Measurements from ENCODE around the gene SP1. TPM values are rescaled to one million over a fixed set of nuclear protein-coding genes. Genes with fewer than 3 reads are reported as not detected.

SP1 gene
- total and polyA plus RNA-seq, 2 of the 4 experiments (the other 2 are of a cell fraction): 19.7 to 53.6 TPM

- in situ Hi-C loops (cut with MboI; ENCODE audit: low sequenced_read_pairs): no loop called here
Observed at GRCh38 chr12:53347905-53348304, 32.1 kb upstream of the SP1 start.

More at GRCh38 chr12:53347905-53348304, 32.1 kb upstream of the SP1 start:
- Histone ChIP-seq H3K9me1 (ENCODE audit: insufficient read depth, low read length) (peaks cover 9% of the 10 kb centered on the region; the same call in 1 of the 2 replicates), H3K9me3 (ENCODE audit: control insufficient read depth, insufficient read depth, low read length) (no peaks in the 10 kb centered on the region), H3K27ac (ENCODE audit: insufficient read depth, low read length) (no peak overlapping the region), H3K27me3 (ENCODE audit: control insufficient read depth, insufficient read depth, low read length) (no peaks in the 10 kb centered on the region), H3K14ac (replicated peaks; ENCODE audit: low read depth, low read length) (no peak overlapping the region), H3K23ac (ENCODE audit: low read depth, low read length) (no peak overlapping the region), H3K9ac (ENCODE audit: low read depth, low read length) (no peak overlapping the region), H3K56ac (ENCODE audit: extremely low read depth, insufficient read depth, low read length) (no peak overlapping the region), H3K4me1 (ENCODE audit: control insufficient read depth, insufficient read depth, low read length) (peaks cover 7% of the 10 kb centered on the region; the same call in 1 of the 2 replicates), H2AFZ (replicated peaks; ENCODE audit: low read length, poor library complexity) (no peak overlapping the region), H3K79me1 (ENCODE audit: low read depth in 1 of 2, low read length in 2 of 2) (no peaks in the 10 kb centered on the region), H2BK120ac (ENCODE audit: low read depth, low read length) (no peak overlapping the region), H2AK5ac (ENCODE audit: low read depth, low read length) (no peak overlapping the region), H3K4me2 (ENCODE audit: low read depth, low read length) (no peak overlapping the region), H4K91ac (ENCODE audit: insufficient read depth, low read depth, low read length) (no peak overlapping the region), H4K20me1 (ENCODE audit: insufficient read depth, low read length) (no peaks in the 10 kb centered on the region), H2AK9ac (replicated peaks; ENCODE audit: low read depth, low read length, poor library complexity) (no peak overlapping the region), H4K5ac (ENCODE audit: low read depth, low read length) (no peak overlapping the region), H3K18ac (ENCODE audit: low read depth, low read length) (no peak overlapping the region), H4K8ac (ENCODE audit: low read depth in 2 of 2, low read length in 2 of 2) (no peak overlapping the region), H2BK15ac (ENCODE audit: low read depth, low read length) (no peak overlapping the region), H2BK5ac (ENCODE audit: low read depth, low read length, poor library complexity, severe bottlenecking) (no peak overlapping the region), H3K4ac (ENCODE audit: low read depth, low read length) (no peak overlapping the region), H2BK20ac (ENCODE audit: low read depth, low read length) (no peak overlapping the region), H3K36me3 (ENCODE audit: control insufficient read depth, insufficient read depth, low read length) (no peaks in the 10 kb centered on the region), H3K4me3 (ENCODE audit: insufficient read depth, low read depth, low read length) (no peak overlapping the region)
- dilution Hi-C loops (cut with HindIII; ENCODE audit: low sequenced_read_pairs, unreplicated experiment): no loop called here
- TF ChIP-seq MAZ (IDR thresholded peaks at IDR 0.05; ENCODE audit: borderline replicate concordance, low read depth, low read length) (no peak), RAD21 (IDR thresholded peaks at IDR 0.05; ENCODE audit: low read length) (no peak), RFX5 (IDR thresholded peaks at IDR 0.05; ENCODE audit: low read depth, low read length) (no peak), CEBPB (IDR thresholded peaks at IDR 0.05; ENCODE audit: low read depth, low read length) (no peak), FOS (IDR thresholded peaks at IDR 0.05; ENCODE audit: low read depth, low read length) (no peak), RCOR1 (IDR thresholded peaks at IDR 0.05; ENCODE audit: insufficient replicate concordance, low read length) (no peak), CTCF (conservative IDR thresholded peaks at IDR 0.05; ENCODE audit: low read depth, low read length) (no peak), MAFK (IDR thresholded peaks at IDR 0.05; ENCODE audit: low read depth, low read length) (no peak), NFE2L2 (IDR thresholded peaks at IDR 0.05; ENCODE audit: low read depth, low read length) (no peak), USF2 (IDR thresholded peaks at IDR 0.05; ENCODE audit: low read depth, low read length) (no peak), MXI1 (IDR thresholded peaks at IDR 0.05; ENCODE audit: borderline replicate concordance, low read depth, low read length) (no peak)
- TF ChIP-seq, protein P1, sequence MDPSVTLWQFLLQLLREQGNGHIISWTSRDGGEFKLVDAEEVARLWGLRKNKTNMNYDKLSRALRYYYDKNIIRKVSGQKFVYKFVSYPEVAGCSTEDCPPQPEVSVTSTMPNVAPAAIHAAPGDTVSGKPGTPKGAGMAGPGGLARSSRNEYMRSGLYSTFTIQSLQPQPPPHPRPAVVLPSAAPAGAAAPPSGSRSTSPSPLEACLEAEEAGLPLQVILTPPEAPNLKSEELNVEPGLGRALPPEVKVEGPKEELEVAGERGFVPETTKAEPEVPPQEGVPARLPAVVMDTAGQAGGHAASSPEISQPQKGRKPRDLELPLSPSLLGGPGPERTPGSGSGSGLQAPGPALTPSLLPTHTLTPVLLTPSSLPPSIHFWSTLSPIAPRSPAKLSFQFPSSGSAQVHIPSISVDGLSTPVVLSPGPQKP (IDR thresholded peaks at IDR 0.05; ENCODE audit: borderline replicate concordance, low read depth, low read length): no peak
- intact Hi-C loops (cut with micrococcal nuclease): no loop called here
- DNase-seq (no peak), ATAC-seq (ENCODE audit: low read depth) (no peak)
- CTCF ChIA-PET: interaction anchor here (1.1 kb wide), 1 partner anchor 73 kb away, joined by 6 read pairs; no protein-coding TSS in a partner anchor
- no TSS peak for BruUV-seq (replicated peaks)
- no CpG with 5 or more reads among the region's 4 CpGs for WGBS, 2 experiments (ENCODE audit: extremely low coverage in 2 of 2, insufficient read length in 1 of 2)
- POLR2A ChIA-PET (ENCODE audit: unreplicated experiment): no interaction called here

Measured in IMR-90 (cell line).